HG03097 (cell line): ENCODE results near the gene SMIM22.

Experiments
- ATAC-seq: cut with Tn5 transposase; IDR thresholded peaks from one replicate; pipeline ENCODE4 v1.9.1; 2021; ENCODE audit not compliant: unreplicated experiment, low FRiP score

SMIM22 gene

GRCh38 chr16:4795181-4795827 lies at the start of gene SMIM22:
TSS of gene SMIM22 (plus strand) at chr16:4795369. CDS start at chr16:4795735, 366 bp downstream.
- no peak for ATAC-seq

DNA sequence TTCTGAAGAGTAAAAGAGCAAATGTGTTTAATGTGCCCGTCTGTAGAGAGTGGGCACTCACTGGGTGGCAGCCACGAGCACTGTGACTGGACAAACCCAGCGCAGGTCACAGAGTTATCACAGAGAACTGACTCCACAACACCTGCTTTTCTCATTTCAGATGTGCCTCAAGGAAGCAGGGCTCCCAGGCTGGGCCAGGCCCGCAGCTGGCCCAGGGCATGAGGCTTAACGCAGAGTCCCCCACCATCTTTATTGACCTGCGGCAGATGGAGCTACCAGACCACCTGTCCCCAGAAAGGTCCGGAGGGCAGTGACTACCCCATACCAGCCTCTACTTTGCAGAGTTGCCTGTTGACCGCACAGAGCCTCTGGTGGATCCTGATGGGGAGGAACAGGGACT lies 49.0 kb upstream of the SMIM22 start:
- ATAC-seq = no peak

DNA sequence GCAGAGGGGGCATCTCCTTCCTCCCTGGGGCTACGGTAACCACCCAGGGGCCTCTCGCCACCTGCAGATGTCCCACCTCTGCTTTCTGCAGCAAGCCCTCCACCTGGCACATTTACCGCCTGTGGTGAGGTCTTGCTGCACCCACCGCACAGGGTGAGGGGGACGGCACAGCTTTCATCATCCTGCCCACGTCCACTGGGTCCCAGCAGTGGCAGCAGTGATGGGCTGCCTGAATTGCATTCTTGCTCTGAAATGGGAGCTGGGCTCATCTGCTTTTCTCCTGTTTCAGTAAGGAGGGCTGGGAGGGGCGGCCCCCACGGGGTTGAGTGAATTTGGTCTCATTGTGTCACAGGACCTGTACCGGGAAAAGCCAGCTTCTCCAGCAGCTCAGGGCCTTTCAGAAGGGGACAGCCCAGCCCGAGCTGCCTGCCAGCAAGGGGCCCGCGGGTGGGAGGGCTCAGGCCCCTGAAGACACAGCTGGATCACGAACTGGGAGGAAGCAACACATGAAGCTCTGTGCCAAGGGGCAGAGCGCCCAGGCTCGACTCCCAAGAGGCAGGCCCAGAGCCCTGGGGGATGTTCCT lies 48.1 kb upstream of the SMIM22 start:
- no peak for ATAC-seq

GRCh38 chr16:4747906-4748681 lies 47.1 kb upstream of the SMIM22 start:
- ATAC-seq = no peak

GRCh38 chr16:4748682-4749411 lies 46.3 kb upstream of the SMIM22 start:
- ATAC-seq = no peak

GRCh38 chr16:4749700-4750257 lies 45.4 kb upstream of the SMIM22 start:
- no peak for ATAC-seq

DNA sequence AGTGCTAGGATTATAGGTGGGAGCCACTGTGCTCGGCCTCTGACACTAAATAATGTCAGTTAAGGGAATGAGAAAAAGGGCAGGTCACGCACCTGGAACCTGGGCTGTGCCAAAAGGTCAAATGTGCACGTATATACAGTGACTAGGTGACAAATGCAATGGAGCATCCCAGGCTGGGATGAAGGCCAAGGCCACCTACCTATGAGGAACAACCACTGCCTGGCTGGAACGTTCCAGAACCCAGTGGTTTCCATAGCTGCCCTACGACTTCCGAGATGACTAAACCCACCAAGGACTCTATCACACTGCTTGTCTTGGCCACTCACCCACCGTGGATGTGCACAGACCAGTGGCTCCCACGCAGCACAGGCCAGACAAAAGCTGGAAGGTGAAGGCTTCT lies 44.3 kb upstream of the SMIM22 start:
- no peak for ATAC-seq

GRCh38 chr16:4752351-4753100 lies 42.6 kb upstream of the SMIM22 start:
- no peak for ATAC-seq

GRCh38 chr16:4753227-4753626 lies 41.9 kb upstream of the SMIM22 start:
- ATAC-seq = no peak

DNA sequence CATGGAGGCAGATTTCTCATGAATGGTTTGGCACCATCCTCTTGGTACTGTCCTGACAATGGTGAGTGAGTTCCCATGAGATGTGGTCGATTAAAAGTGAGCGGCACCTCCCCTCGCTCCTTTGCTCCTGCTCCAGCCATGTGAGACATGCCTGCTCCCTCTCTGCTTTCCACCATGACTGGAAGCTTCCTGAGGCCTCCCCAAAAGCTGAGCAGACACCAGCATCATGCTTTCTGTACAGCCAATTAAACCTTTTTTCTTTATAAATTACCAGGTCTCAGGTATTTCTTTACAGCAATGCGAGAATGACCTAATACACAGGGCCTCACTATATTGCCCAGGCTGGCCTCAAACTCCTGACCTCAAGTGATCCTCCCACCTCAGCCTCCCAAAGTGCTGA lies 40.3 kb upstream of the SMIM22 start:
- ATAC-seq = no peak

DNA sequence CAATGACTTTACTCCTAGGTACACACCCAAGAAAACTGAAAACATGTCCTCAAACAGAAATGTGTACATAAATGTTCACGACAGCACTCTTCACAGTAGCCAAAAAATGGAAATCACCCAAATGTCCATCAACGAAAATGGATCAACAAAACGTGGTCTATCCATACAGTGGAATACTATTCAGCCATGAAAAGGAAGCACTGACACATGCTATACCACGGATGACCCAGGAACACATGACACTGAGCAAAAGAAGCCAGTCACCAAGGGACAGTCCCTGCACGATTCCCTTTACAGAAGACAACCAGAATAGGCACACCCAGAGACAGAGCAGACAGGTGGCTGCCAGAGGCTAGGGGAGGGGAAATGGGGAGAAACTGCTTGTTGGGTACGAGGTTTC lies 39.5 kb upstream of the SMIM22 start:
- no peak for ATAC-seq

GRCh38 chr16:4760221-4760910 lies 34.8 kb upstream of the SMIM22 start:
- ATAC-seq = no peak

DNA sequence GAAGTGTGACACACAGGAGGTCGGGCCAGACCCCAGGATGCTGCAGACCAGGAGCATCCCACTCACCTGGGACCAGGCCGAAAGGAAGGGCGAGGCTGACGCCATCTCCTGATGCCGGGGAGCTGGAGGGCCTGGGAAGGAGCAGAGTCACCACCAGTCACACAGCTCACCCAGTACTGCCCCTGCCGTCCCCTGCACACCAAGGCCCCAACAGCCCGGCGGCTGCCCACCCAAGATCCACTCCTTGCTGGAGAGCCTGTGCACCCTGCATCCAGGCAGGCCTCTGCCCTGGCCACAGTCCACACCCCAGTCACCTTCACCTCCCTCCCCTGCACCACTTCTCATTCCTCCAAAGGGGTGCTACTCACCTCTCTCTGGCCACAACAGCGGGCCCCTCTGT lies 33.0 kb upstream of the SMIM22 start:
- no peak for ATAC-seq

DNA sequence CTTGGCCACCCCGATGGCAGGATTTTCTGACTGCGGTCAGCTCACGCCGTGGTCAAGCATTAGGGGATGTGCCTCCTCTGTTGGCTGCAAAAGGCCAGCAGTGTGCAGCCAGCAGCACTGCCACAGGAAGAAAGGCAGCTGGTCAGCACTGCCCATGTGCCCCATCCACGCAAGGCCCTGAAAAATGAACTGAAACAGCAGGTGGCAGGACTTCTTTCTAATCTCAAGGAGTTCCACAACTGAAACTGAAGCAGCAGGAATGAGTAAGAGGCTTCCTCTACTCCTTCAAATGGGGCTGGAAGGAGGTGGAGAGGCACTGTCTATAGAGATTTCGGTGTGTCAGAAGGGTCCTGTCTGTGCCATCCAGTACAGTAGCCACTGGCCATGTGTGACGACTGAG lies 31.4 kb upstream of the SMIM22 start:
- ATAC-seq = no peak

- no peak for ATAC-seq
Observed at GRCh38 chr16:4765511-4766474, 29.4 kb upstream of the SMIM22 start.

DNA sequence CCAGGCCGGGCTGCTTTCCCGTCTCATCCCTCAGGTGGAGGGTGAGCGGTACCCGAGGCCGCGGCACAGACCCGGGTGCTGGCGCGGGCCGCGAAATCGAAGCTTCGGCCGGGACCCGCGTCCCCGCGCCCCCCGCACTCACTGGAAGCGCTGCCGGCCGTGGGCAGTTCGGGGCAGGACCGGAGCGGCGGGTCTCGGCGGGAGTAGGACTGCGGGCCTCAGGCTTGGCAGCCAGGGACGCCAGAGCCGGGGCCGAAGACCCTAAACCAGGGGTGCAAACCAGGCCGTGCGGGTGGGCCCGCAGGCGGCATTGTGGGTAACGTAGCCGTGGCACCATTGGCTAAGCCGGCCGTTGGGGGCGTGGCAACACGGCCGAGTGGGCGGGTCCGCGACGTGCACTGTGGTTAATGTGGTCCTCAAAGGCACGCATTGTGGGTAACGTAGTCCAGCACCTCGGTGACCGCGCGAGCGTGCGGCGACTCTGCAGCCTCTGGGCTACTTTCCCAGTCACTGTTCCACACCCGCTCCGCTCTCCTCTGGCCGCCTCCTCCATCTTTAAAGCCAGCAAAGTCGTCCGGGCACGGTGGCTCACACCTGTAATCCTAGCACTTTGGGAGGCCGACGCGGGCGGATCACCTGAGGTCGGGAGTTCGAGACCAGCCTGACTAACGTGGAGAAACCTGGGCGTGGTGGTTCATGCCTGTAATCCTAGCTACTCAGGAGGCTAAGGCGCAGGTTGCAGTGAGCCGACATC lies 28.1 kb upstream of the SMIM22 start, which contains the start of gene ZNF500:
Gene ZNF500 (minus strand): TSS at position 288 of the 754 bp plus-strand sequence. CDS start 1,184 bp downstream, outside the sequence.
- peak; percentile 79 for ATAC-seq

DNA sequence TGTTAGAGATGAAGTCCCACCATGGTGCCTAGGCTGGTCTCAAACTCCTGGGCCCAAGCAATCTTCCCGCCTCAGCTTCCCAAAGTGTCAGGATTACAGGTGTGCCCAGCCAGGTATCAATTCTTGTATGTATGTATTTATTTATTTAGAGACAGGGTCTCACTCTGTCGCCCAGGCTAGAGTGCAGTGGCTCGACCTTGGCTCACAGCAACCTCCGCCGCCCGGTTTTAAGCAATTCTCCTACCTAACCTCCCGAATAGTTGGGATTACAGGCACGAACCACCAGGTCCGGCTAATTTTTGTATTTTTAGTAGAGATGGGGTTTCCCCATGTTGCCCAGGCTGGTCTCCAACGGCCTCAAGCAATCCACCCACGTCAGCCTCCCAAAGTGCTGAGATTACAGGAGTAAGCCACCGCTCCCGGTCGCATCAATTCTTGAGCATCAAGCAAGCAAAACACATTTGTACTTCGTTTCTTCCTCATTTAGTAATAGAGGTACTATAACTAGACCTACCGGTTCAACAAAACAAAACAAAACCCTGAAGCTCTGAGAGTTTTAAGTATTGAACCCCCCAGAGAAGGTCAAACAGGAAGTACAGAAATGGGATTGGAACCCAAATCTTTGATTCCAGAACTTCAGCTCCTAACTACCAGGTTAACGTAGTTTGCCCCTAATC lies 27.2 kb upstream of the SMIM22 start:
- peak; percentile 1 for ATAC-seq
